Neural crest cell (in vitro differentiated cells): Measurements from ENCODE around the gene CDK14. TPM values are rescaled to one million over a fixed set of nuclear protein-coding genes. Genes with fewer than 3 reads are reported as not detected.
"Not testable (repeated sequence)": the region's sequence is repeated elsewhere in the genome, so short reads cannot be mapped to it uniquely, and the experiment has no call there.

Experiments
- DNase-seq: peaks from one replicate; pipeline ENCODE4 v3.0.0; 2021; ENCODE audit warnings: low read depth, mixed read lengths, low spot score
- H3K27ac Mint-ChIP-seq: one replicate; pipeline ENCODE4 v1.8.0; 2021; ENCODE audit warnings: mild to moderate bottlenecking, mixed read lengths; ENCODE audit not compliant: unreplicated experiment
- H3K27me3 Mint-ChIP-seq: 2 replicates; pipeline ENCODE4 v1.8.0; 2021; ENCODE audit warnings: low read depth, mild to moderate bottlenecking, mixed read lengths
- H3K36me3 Mint-ChIP-seq: 2 replicates; pipeline ENCODE4 v1.8.0; 2021; ENCODE audit warnings: low read depth, mild to moderate bottlenecking, mixed read lengths
- H3K4me1 Mint-ChIP-seq: 2 replicates; pipeline ENCODE4 v1.8.0; 2021; ENCODE audit warnings: mixed read lengths
- H3K4me3 Mint-ChIP-seq: one replicate; pipeline ENCODE4 v1.8.0; 2021; ENCODE audit warnings: mild to moderate bottlenecking, mixed read lengths
- H3K9me3 Mint-ChIP-seq: 2 replicates; pipeline ENCODE4 v1.8.0; 2021; ENCODE audit warnings: mixed read lengths
- total RNA-seq: library from RNA; stranded (reverse); gene quantifications from 2 replicates; pipeline ENCODE4 v1.2.1, GENCODE V29; 2021
- TF ChIP-seq, protein P1 (sequence below): fragments of 200-600 bp; sonication (generic); conservative IDR thresholded peaks from 2 replicates; pipeline ENCODE4 v1.5.0; 2021; ENCODE audit warnings: antibody characterized with exemption, mild to moderate bottlenecking

Gene CDK14
- total RNA-seq, 1 donor from 2014 or later, result 49.6 TPM

- no peak overlapping the region for H3K4me3 Mint-ChIP-seq
- no peaks in the 10 kb centered on the region for H3K4me1 Mint-ChIP-seq
- no peak for DNase-seq
- no peak overlapping the region for H3K27ac Mint-ChIP-seq
- no peaks in the 10 kb centered on the region for H3K27me3 Mint-ChIP-seq
- H3K36me3 Mint-ChIP-seq, result peaks cover 26% of the 10 kb centered on the region
- TF ChIP-seq, protein P1, sequence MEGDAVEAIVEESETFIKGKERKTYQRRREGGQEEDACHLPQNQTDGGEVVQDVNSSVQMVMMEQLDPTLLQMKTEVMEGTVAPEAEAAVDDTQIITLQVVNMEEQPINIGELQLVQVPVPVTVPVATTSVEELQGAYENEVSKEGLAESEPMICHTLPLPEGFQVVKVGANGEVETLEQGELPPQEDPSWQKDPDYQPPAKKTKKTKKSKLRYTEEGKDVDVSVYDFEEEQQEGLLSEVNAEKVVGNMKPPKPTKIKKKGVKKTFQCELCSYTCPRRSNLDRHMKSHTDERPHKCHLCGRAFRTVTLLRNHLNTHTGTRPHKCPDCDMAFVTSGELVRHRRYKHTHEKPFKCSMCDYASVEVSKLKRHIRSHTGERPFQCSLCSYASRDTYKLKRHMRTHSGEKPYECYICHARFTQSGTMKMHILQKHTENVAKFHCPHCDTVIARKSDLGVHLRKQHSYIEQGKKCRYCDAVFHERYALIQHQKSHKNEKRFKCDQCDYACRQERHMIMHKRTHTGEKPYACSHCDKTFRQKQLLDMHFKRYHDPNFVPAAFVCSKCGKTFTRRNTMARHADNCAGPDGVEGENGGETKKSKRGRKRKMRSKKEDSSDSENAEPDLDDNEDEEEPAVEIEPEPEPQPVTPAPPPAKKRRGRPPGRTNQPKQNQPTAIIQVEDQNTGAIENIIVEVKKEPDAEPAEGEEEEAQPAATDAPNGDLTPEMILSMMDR, result no peak
- peaks cover 13% of the 10 kb centered on the region for H3K9me3 Mint-ChIP-seq
These were observed 193.7 kb downstream of the CDK14 start for GRCh38 chr7:90789736-90790306.

DNA sequence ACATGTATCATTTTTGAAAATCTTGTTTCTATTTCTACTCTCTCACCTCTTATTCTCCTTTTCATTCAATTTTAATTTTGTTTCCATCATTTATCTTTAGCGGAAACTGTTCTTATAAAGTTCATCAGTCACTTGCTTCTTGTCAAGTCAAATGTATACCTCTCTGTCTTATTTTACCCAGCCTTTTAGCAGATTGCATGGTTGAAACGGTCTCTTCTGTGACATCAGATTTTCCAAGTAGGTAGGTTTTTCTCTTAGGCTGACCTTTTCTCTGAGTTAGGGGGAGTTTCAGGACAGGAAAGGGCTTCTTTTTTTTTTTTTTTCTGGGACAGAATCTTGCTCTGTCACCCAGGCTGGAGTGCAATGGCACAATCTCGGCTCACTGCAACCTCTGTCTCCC is 195.5 kb downstream of the CDK14 start:
- H3K9me3 Mint-ChIP-seq, result peaks cover 20% of the 10 kb centered on the region
- H3K4me1 Mint-ChIP-seq, result no peaks in the 10 kb centered on the region
- H3K27me3 Mint-ChIP-seq, result no peaks in the 10 kb centered on the region
- DNase-seq, result no peak
- H3K27ac Mint-ChIP-seq, result no peak overlapping the region
- no peak overlapping the region for H3K4me3 Mint-ChIP-seq
- TF ChIP-seq, protein P1, result no peak
- H3K36me3 Mint-ChIP-seq, result peaks cover 26% of the 10 kb centered on the region

DNA sequence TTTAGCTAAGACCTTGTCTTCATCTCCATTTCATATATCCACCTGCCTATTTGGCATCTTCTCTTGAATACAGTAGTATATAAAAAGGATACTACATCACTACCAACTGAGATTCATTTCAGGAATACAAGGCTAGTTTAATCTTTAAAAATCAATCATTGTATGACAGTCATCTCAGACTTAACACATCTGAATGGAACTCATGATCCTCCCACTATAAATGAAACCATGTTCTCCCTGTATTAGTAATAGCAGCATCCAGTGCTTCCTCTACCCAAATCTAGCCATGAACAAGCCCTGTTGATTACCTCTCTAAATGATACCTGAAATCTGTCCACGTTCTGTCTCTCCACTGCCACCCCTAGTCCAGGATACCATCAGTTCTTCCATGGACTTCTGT is 196.2 kb downstream of the CDK14 start:
- Mint-ChIP-seq H3K36me3 (peaks cover 26% of the 10 kb centered on the region), H3K27me3 (no peaks in the 10 kb centered on the region), H3K4me1 (no peaks in the 10 kb centered on the region), H3K9me3 (peaks cover 20% of the 10 kb centered on the region), H3K27ac (no peak overlapping the region), H3K4me3 (no peak overlapping the region)
- DNase-seq, result no peak
- TF ChIP-seq, protein P1, result no peak

DNA sequence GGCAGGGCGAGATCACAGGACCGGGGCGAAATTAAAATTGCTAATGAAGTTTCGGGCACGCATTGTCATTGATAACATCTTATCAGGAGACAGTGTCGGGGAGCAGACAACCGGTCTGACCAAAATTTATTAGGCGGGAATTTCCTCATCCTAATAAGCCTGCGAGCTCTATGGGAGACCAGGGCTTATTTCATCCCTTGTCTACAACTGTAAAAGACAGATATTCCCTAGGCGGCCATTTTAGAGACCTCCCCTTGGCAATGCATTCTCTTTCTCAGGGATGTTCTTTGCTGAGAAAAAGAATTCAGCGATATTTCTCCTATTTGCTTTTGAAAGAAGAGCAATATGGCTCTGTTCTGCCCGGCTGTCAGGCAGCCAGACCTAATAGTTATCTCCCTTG is 198.1 kb downstream of the CDK14 start:
- H3K4me3 Mint-ChIP-seq, H3K4me1 Mint-ChIP-seq, H3K27me3 Mint-ChIP-seq, H3K27ac Mint-ChIP-seq, DNase-seq: not testable (repeated sequence)
- H3K9me3 Mint-ChIP-seq, result peaks cover 20% of the 10 kb centered on the region
- H3K36me3 Mint-ChIP-seq, result peaks cover 28% of the 10 kb centered on the region

DNA sequence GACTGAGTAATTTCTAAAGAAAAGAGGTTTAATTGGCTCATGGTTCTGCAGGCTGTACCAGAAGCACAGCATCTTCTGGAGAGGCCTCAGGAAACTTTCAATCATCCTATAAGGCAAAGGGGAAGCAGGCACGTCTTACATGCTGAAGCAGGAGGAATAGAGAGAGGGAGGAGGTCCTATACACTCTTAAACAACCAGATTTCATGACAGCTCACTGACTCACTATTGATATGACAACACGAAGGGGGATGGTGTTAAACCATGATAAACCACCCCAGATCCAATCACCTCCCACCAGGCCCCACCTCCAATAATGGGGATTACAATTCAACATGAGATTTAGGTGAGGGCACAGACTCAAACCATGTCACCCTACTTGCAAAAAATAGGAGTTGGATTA is 201.5 kb downstream of the CDK14 start:
- H3K4me1 Mint-ChIP-seq, result no peaks in the 10 kb centered on the region
- no peak overlapping the region for H3K27ac Mint-ChIP-seq
- TF ChIP-seq, protein P1, result no peak
- peaks cover 19% of the 10 kb centered on the region for H3K36me3 Mint-ChIP-seq
- no peak overlapping the region for H3K4me3 Mint-ChIP-seq
- no peak for DNase-seq
- H3K9me3 Mint-ChIP-seq, result peaks cover 15% of the 10 kb centered on the region
- no peaks in the 10 kb centered on the region for H3K27me3 Mint-ChIP-seq

- H3K4me3 Mint-ChIP-seq, result no peak overlapping the region
- no peaks in the 10 kb centered on the region for H3K4me1 Mint-ChIP-seq
- H3K9me3 Mint-ChIP-seq, result peaks cover 11% of the 10 kb centered on the region
- TF ChIP-seq, protein P1, result no peak
- no peak for DNase-seq
- H3K36me3 Mint-ChIP-seq, result peaks cover 33% of the 10 kb centered on the region
- no peaks in the 10 kb centered on the region for H3K27me3 Mint-ChIP-seq
- H3K27ac Mint-ChIP-seq, result no peak overlapping the region
These were observed 208.2 kb downstream of the CDK14 start for GRCh38 chr7:90804370-90804769.

DNA sequence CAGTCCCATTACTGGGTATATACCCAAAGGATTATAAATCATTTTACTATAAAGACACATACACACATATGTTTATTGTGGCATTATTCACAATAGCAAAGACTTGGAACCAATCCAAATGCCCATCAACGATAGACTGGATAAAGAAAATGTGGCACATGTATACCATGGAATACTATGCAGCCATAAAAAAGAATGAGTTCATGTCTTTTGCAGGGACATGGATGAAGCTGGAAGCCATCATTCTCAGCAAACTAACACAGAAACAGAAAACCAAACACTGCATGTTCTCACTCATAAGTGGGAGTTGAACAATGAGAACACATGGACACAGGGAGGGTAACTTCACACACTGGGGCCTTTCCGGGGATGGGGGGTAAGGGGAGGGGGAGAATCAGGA is 219.4 kb downstream of the CDK14 start:
- DNase-seq, H3K9me3 Mint-ChIP-seq, H3K4me1 Mint-ChIP-seq, H3K4me3 Mint-ChIP-seq, H3K36me3 Mint-ChIP-seq, H3K27ac Mint-ChIP-seq, H3K27me3 Mint-ChIP-seq: not testable (repeated sequence)
